CD1c-positive myeloid dendritic cell (primary cell): ENCODE measurements around the gene ALPI.

ENCODE experiments used
- DNase-seq: peaks from one replicate; pipeline ENCODE4 v3.0.0-alpha.2; 2016; ENCODE audit errors: extremely low spot score

Gene ALPI

GRCh38 chr2:232498452-232498851 is 42.5 kb downstream of the ALPI start:
- DNase-seq: no peak

GRCh38 chr2:232501331-232501771 is 45.4 kb downstream of the ALPI start:
- no peak for DNase-seq

- DNase-seq: no peak
Measured at GRCh38 chr2:232501794-232502390, 45.9 kb downstream of the ALPI start.

GRCh38 chr2:232502511-232502910 is 46.6 kb downstream of the ALPI start:
- DNase-seq: peak; percentile 2

- DNase-seq: peak; percentile 49
Measured at GRCh38 chr2:232502911-232503808, 47.2 kb downstream of the ALPI start.

- DNase-seq: no peak
Measured at GRCh38 chr2:232503809-232504323, 47.9 kb downstream of the ALPI start.

GRCh38 chr2:232504438-232504837 is 48.5 kb downstream of the ALPI start:
- no peak for DNase-seq

- no peak for DNase-seq
Measured at GRCh38 chr2:232505856-232506255, 49.9 kb downstream of the ALPI start.

- no peak for DNase-seq
Measured at GRCh38 chr2:232506709-232507108, 50.8 kb downstream of the ALPI start.

- DNase-seq: no peak
Measured at GRCh38 chr2:232508251-232508650, 52.3 kb downstream of the ALPI start.
